ENCODE results near the gene CIDEA.
"Not testable (repeated sequence)": the region's sequence is repeated elsewhere in the genome, so short reads cannot be mapped to it uniquely, and the experiment has no call there.

- TF ChIP-seq, protein P1, sequence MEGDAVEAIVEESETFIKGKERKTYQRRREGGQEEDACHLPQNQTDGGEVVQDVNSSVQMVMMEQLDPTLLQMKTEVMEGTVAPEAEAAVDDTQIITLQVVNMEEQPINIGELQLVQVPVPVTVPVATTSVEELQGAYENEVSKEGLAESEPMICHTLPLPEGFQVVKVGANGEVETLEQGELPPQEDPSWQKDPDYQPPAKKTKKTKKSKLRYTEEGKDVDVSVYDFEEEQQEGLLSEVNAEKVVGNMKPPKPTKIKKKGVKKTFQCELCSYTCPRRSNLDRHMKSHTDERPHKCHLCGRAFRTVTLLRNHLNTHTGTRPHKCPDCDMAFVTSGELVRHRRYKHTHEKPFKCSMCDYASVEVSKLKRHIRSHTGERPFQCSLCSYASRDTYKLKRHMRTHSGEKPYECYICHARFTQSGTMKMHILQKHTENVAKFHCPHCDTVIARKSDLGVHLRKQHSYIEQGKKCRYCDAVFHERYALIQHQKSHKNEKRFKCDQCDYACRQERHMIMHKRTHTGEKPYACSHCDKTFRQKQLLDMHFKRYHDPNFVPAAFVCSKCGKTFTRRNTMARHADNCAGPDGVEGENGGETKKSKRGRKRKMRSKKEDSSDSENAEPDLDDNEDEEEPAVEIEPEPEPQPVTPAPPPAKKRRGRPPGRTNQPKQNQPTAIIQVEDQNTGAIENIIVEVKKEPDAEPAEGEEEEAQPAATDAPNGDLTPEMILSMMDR (IDR thresholded peaks at IDR 0.05): not testable (repeated sequence)
- not testable (repeated sequence) for TF ChIP-seq POLR2A (IDR thresholded peaks at IDR 0.05)
Observed at GRCh38 chr18:12228308-12228707, 25.9 kb upstream of the CIDEA start.

All from uterus (tissue), 2 donors.